ENCODE data around the gene NUP93.

DNA sequence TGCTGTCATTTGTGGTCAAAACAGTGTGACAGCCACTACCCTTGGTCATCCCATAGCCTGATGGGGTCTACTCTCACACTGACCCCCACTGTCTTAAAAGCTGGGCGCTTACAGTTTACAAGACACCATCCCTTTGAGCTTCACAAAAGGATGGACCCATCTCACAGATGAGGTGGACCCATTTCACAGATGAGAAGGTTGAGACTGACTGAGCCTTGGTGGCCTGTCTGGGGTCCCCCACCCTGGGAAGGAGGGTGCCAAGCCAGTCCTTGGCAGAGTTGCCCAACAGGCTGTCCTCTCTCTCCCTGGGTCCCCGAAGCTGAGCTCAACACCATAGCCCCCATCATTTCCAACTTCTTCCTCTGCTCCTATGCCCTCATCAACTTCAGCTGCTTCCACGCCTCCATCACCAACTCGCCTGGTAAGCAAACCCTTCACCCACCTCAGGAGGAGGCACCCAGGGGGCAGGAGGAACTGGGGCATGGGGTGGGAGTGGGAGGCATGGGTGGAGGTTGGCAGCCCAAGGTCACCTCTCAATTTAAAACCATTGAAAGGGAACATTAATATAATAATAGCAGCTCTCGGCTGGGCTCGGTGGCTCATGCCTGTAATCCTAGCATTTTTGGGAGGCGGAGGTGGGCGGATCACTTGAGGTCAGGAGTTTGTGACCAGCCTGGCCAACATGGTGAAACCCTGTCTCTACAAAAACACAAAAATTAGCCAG is 152.3 kb downstream of the NUP93 start:
- TF ChIP-seq, protein P1, sequence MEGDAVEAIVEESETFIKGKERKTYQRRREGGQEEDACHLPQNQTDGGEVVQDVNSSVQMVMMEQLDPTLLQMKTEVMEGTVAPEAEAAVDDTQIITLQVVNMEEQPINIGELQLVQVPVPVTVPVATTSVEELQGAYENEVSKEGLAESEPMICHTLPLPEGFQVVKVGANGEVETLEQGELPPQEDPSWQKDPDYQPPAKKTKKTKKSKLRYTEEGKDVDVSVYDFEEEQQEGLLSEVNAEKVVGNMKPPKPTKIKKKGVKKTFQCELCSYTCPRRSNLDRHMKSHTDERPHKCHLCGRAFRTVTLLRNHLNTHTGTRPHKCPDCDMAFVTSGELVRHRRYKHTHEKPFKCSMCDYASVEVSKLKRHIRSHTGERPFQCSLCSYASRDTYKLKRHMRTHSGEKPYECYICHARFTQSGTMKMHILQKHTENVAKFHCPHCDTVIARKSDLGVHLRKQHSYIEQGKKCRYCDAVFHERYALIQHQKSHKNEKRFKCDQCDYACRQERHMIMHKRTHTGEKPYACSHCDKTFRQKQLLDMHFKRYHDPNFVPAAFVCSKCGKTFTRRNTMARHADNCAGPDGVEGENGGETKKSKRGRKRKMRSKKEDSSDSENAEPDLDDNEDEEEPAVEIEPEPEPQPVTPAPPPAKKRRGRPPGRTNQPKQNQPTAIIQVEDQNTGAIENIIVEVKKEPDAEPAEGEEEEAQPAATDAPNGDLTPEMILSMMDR (IDR thresholded peaks at IDR 0.05): no peak
- no peak for TF ChIP-seq POLR2A (IDR thresholded peaks at IDR 0.05)
